HG03097 (cell line): ENCODE measurements around the gene PTPN22.

Experiments used
- ATAC-seq: cut with Tn5 transposase; IDR thresholded peaks from one replicate; pipeline ENCODE4 v1.9.1; 2021; ENCODE audit not compliant: unreplicated experiment, low FRiP score

Gene PTPN22

DNA sequence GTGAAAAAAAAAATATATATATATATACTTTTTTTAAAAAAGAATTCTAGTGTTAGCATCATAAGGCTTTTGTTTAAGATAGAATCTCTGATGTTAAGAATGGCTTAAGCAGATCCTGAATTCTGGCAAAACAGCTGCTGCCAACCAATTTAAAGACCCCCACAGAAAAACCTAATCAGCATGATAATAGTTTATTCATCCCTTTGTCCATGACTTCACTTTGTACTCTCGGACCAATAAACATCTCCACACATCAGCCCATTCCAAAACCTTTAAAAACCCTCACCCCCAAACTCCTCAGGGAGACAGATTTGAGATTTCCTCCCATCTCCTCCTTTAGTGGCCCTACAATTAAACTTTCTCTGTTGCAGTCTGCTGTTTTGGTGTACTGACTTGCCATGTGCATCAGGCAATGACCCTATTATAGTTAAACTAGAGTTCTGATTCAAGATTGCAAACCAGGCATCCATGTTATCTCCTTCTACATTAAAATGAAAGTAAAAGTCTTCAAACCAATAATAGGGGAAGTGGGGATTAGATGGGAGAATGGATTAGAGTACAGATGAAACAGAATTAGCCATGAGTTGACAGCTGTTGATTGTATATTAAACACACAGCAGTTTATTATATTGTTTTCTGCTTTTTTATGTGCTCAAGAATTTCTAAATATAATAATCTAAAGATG lies 102.5 kb downstream of the PTPN22 start:
- ATAC-seq: no peak

DNA sequence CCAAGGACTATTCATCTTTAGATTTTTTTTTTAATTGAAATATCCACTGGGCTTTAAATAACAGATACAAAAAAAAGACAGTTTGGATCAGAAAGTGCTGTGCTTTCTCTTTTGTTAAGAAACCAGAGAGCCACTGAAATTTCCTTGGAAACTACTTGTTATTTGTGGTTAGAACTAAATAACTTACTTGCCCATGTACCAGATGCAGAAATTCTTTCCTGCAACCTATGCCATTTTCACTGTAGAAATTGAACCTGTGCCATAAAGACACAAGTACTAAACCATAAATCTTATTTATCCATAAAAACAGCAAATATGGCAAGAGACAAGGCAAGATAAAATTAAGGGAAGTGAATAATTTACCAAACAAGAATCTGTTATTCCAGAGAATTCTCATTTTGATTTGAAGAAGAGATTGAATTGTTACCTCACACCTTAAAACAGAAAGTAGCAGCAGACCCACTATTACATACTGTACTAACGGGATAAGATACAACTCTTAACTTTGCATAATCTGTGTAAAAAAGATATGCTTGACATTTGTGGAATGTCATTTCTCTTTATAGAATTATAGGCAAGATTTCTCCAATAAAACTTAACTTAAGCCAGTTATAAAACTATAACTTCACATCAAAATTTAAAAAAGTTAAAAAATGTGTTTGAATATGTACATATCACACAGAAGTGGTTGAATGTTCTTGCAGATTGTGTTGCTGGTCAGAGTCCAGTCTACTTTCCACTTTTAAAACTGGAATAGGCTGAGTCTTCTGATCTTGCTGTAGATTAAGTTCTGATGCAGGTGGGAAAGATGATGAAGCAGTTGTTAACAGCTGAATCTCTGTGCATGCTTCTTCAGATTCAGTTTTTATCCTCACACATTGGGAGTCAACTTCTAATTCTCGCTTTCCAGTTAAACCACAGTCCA lies 105.9 kb downstream of the PTPN22 start:
- ATAC-seq: no peak
